ENCODE measurements around the gene SLC24A3. TPM values are rescaled to one million over a fixed set of nuclear protein-coding genes. Genes with fewer than 3 reads are reported as not detected.

Gene SLC24A3
- total RNA-seq, 1 experiment from 2014 or later, result not detected

- Histone ChIP-seq H3K4me3 (ENCODE audit: low read depth in 2 of 2, low read length in 2 of 2) (no peak overlapping the region), H3K36me3 (ENCODE audit: control insufficient read depth, insufficient read depth, low read length) (no peaks in the 10 kb centered on the region), H3K4me1 (ENCODE audit: control insufficient read depth, insufficient read depth, low read length) (no peaks in the 10 kb centered on the region), H3K9me3 (ENCODE audit: control insufficient read depth, insufficient read depth, low read depth, low read length) (no peaks in the 10 kb centered on the region), H3K27me3 (ENCODE audit: control insufficient read depth, insufficient read depth, low read length) (no peaks in the 10 kb centered on the region; the same call in 1 of the 2 replicates), H3K27ac (ENCODE audit: low read length) (no peak overlapping the region)
- in situ Hi-C loops (cut with HindIII; ENCODE audit: low pct_unique_long_range_greater_than_20kb, low sequenced_read_pairs) (no loop called here), intact Hi-C loops (cut with micrococcal nuclease; ENCODE audit: unreplicated experiment) (no loop called here)
- no peak for TF ChIP-seq CTCF (IDR thresholded peaks at IDR 0.05)
- TF ChIP-seq TCF7L2 (IDR thresholded peaks at IDR 0.05; ENCODE audit: low read depth, low read length), result no peak
- TF ChIP-seq REST (IDR thresholded peaks at IDR 0.05; ENCODE audit: insufficient read depth in 1 of 2, low read depth in 2 of 2, low read length in 1 of 2), result no peak
- no peak for TF ChIP-seq POLR2AphosphoS5 (IDR thresholded peaks at IDR 0.05; ENCODE audit: low read depth, low read length)
- TF ChIP-seq SIN3A (IDR thresholded peaks at IDR 0.05; ENCODE audit: borderline replicate concordance, insufficient read depth, low read depth, low read length), result no peak
- BruUV-seq (replicated peaks), result no TSS peak
- DNase-seq (ENCODE audit: low read depth, low spot score) (no peak), ATAC-seq (no peak)
- POLR2A ChIA-PET, result no interaction called here
- CTCF ChIA-PET, result no interaction called here
These were observed 56.0 kb downstream of the SLC24A3 start for GRCh38 chr20:19268426-19268825.

GRCh38 chr20:19269737-19270340 is 57.4 kb downstream of the SLC24A3 start:
- DNase-seq (ENCODE audit: low read depth, low spot score) (no peak), ATAC-seq (no peak)
- TF ChIP-seq POLR2AphosphoS5 (IDR thresholded peaks at IDR 0.05; ENCODE audit: low read depth, low read length) (no peak), SIN3A (IDR thresholded peaks at IDR 0.05; ENCODE audit: borderline replicate concordance, insufficient read depth, low read depth, low read length) (no peak), CTCF (IDR thresholded peaks at IDR 0.05) (no peak), REST (IDR thresholded peaks at IDR 0.05; ENCODE audit: insufficient read depth in 1 of 2, low read depth in 2 of 2, low read length in 1 of 2) (no peak), TCF7L2 (IDR thresholded peaks at IDR 0.05; ENCODE audit: low read depth, low read length) (no peak)
- no peak overlapping the region for H3K27ac ChIP-seq (ENCODE audit: low read length)
- no peaks in the 10 kb centered on the region for H3K36me3 ChIP-seq (ENCODE audit: control insufficient read depth, insufficient read depth, low read length)
- H3K9me3 ChIP-seq (ENCODE audit: control insufficient read depth, insufficient read depth, low read depth, low read length), result no peaks in the 10 kb centered on the region
- ChIA-PET CTCF (no interaction called here), POLR2A (no interaction called here)
- in situ Hi-C loops (cut with HindIII; ENCODE audit: low pct_unique_long_range_greater_than_20kb, low sequenced_read_pairs), result no loop called here
- no peaks in the 10 kb centered on the region; the same call in 1 of the 2 replicates for H3K27me3 ChIP-seq (ENCODE audit: control insufficient read depth, insufficient read depth, low read length)
- no TSS peak for BruUV-seq (replicated peaks)
- no peaks in the 10 kb centered on the region for H3K4me1 ChIP-seq (ENCODE audit: control insufficient read depth, insufficient read depth, low read length)
- intact Hi-C loops (cut with micrococcal nuclease; ENCODE audit: unreplicated experiment), result no loop called here
- H3K4me3 ChIP-seq (ENCODE audit: low read depth in 2 of 2, low read length in 2 of 2), result no peak overlapping the region

Data from Panc1 (cell line).